Right lobe of liver (tissue), 4 donors: ENCODE data around the gene ZFR.

Source experiments
- CTCF ChIP-seq, 4 donors: fragments of 200-600 bp in 3 of 4; fragments of 450-650 bp in 1 of 4; IDR thresholded peaks; one replicate each; pipeline versions ENCODE4 v1.5.1 to v1.8.0; 2016 to 2022; ENCODE audit warnings: antibody characterized with exemption in 4 of 4, mild to moderate bottlenecking in 2 of 4
- POLR2A ChIP-seq: fragments of 450-650 bp; IDR thresholded peaks from one replicate; pipeline ENCODE4 v1.6.1; 2017; ENCODE audit warnings: antibody characterized with exemption, mild to moderate bottlenecking
- donor health status: DM: no; HTN: no; CAD: no.
- donor health status: DM: no; HTN: no; CAD: no.
- donor health status: DM: no; HTN: yes; CAD: no.

- TF ChIP-seq CTCF (IDR thresholded peaks at IDR 0.05) (no peak), POLR2A (no peak)
Observed at GRCh38 chr5:32388432-32389129, 56.0 kb downstream of the ZFR start.
